ENCODE data around the gene KDM3A.

The KDM3A gene

GRCh38 chr2:86533589-86533988 is 92.4 kb downstream of the KDM3A start:
- no peak for TF ChIP-seq CTCF (IDR thresholded peaks at IDR 0.05; ENCODE audit: low read depth, low read length)
- H3K4me3 ChIP-seq (ENCODE audit: low read depth, low read length), result no peak overlapping the region
- in situ Hi-C loops (cut with HindIII; ENCODE audit: low sequenced_read_pairs), result no loop called here
- no peak for DNase-seq (ENCODE audit: low read depth, low spot score)

- H3K4me3 ChIP-seq (ENCODE audit: low read depth, low read length), result no peak overlapping the region
- TF ChIP-seq CTCF (IDR thresholded peaks at IDR 0.05; ENCODE audit: low read depth, low read length), result no peak
- in situ Hi-C loops (cut with HindIII; ENCODE audit: low sequenced_read_pairs), result no loop called here
- no peak for DNase-seq (ENCODE audit: low read depth, low spot score)
These were observed 100.2 kb downstream of the KDM3A start for GRCh38 chr2:86541334-86541733.

All from astrocyte of the spinal cord (primary cell).